Glomerular endothelial cell (primary cell): ENCODE results near the gene LHX3. TPM values are rescaled to one million over a fixed set of nuclear protein-coding genes. Genes with fewer than 3 reads are reported as not detected.

Experiments
- DNase-seq: peaks from one replicate; pipeline ENCODE4 v3.0.0-alpha.2; 2011; ENCODE audit warnings: low read depth, low spot score; ENCODE audit errors: extremely low read depth
- total RNA-seq: library from RNA; depleted of rRNA; stranded (reverse); fragments of >200 nt; gene quantifications from 2 replicates; pipeline ENCODE4 v1.2.3, GENCODE V29; 2015

Gene LHX3
- total RNA-seq, 1 donor from 2014 or later, result not detected

- no peak for DNase-seq
Measured at GRCh38 chr9:136179761-136180160, 25.2 kb downstream of the LHX3 start.

DNA sequence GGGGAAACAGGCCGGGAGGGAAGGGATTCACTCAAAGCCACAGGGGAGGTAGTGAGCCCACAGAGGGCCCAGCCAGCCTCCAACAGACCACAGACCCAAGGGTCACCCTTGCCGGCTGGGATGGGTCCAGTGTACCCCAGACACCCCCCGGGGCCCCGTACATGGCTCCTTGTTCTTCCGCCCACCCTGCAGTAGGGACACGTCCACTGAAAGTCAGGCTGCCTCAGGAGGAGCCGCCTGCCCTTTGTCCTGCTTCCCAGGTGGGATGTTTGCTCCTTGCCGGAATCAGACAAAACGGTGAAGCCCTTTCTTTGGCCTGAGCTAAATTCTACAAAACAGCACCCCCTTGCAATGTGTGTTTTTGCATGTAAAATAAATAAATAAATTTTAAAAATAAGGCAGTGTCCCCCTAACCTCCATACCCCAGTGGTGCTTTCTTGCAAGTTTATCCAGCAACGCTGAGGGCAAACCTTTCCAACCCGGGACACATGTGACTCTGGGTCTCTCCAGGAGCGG lies 25.8 kb downstream of the LHX3 start:
- DNase-seq, result no peak

DNA sequence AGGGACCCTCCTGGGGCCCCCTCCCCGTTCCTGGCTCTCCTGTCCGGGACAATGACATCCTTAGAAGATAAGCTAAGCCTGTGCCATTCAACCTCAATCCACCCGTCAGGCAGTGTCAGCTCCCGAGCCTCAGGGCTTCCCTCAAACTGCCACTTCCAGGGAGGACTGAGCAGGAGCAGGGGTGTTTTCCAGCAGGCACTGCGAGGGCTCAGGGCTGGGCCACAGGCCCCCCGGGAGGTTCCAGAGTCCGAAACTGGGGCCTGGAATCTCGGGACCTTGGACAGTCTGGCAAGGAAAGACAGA lies 26.2 kb downstream of the LHX3 start:
- DNase-seq, result no peak

- DNase-seq, result no peak
Measured at GRCh38 chr9:136178061-136178772, 26.7 kb downstream of the LHX3 start.

DNA sequence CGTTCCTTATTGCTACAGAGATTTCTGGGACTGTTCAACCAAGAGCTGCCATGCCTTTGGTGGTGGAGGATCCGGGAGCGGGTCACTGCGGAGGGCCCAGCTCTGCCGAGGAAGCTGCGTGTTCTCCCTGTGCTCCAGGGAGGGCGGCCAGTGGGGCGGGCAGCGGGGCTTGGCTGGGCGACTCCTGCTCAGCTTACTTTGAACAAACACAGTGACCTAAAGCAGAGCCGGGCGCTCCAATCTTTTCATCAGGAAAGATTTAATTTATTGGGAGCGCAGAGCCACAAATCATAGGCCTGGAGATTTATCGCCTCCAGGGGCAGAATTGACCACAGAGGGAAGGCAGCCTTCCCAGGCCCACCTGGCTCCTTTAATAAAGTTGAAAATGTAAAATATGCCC lies 27.7 kb downstream of the LHX3 start:
- DNase-seq, result no peak

GRCh38 chr9:136175616-136176197 lies 29.2 kb downstream of the LHX3 start:
- no peak for DNase-seq

DNA sequence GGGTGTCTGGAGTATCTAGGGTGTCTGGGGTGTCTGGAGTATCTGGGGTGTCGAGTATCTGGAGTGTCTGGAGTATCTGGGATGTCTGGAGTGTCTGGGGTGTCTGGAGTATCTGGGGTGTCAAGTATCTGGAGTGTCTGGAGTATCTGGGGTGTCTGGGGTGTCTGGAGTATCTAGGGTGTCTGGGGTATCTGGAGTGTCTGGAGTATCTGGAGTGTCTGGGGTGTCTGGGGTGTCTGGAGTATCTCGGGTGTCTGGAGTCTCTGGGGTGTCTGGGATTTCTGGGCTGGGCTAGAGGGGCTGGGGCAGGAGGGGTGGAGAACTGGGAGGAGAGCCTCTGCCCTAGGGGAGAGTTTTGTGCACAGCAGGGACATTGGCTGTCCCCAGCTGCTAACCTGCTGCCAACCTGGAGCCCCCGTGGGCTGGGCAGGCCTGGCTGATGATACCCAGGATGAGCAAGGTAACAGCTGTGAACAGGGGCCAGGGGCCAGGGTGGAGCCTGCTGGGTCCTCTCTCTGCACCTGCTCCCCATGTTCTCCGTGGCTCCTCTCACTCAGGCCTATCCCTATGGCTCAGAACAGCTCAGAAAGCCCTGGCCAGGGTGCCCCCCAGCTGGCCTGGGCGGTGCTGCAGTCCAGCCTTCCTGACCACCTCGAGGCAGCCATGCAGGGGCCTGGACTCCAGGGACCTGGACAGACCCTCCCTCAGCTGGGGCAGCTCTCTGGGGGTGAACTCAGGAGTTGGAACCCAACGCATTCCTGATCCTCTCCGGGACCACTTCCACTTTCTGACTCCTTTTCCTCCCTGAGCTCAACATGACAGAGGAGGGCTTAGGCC lies 29.9 kb downstream of the LHX3 start:
- DNase-seq, result no peak

GRCh38 chr9:136173648-136174290 lies 31.2 kb downstream of the LHX3 start:
- DNase-seq, result no peak

DNA sequence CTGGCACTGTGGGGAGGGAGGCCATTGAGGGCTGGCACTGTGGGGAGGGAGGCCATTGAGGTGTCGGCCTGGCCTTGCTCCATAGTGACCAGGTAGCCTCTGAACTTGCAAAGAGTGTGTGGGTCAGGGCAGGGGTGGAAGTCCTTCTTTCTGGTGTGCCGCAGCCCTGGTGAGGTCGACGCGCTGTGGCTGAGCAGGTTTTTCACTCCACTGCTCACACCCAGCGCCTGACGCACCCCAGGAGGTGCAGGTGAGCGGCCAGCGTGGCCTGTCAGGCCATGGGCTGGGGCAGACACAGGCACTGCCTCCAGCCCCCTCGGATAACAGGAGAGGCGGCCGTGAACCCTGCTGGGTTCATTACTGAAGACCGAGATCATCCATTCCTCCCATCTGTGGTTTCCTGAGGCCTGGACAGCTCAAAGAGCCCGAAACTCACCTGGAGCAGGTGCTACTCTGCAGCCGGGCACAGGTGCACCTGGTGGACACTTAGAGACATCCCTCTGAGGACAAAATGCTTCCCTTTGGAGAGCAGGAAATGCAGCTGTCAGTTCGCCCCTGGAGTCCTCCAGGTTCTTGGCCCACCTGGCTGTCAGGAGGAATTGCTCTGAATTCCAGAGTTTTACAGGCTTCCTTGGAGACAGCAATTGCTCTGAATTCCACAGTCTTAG lies 32.4 kb downstream of the LHX3 start:
- DNase-seq, result no peak

DNA sequence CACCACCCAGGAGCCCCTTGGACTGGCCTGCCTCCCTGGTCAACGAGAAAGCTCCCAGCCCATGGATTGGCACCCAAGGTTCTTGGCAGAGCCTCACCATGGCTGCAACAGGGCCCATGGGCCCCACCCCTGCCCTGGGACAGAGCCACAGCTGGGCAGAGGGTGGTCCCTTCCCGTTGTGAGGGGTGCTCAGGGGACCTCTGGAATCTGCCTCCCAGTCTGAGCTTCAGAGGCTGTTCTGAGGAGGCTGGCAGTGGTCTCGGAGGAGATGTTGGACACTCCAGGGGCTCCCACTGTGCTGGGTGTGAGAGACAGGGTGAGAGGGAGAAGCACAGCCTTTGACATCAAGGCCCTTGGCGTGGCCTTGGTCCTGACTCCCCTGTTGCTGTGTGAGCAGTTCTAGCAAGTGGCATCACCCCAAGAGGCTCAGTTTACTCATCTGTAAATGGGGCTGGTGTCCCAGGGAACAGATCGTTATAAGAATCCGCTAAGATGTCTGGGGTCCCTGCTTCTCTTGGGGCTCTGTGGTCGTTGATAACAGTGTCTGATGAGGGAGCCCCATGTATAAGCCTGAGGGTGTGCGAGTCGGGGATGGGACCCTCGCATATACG lies 33.0 kb downstream of the LHX3 start:
- no peak for DNase-seq

DNA sequence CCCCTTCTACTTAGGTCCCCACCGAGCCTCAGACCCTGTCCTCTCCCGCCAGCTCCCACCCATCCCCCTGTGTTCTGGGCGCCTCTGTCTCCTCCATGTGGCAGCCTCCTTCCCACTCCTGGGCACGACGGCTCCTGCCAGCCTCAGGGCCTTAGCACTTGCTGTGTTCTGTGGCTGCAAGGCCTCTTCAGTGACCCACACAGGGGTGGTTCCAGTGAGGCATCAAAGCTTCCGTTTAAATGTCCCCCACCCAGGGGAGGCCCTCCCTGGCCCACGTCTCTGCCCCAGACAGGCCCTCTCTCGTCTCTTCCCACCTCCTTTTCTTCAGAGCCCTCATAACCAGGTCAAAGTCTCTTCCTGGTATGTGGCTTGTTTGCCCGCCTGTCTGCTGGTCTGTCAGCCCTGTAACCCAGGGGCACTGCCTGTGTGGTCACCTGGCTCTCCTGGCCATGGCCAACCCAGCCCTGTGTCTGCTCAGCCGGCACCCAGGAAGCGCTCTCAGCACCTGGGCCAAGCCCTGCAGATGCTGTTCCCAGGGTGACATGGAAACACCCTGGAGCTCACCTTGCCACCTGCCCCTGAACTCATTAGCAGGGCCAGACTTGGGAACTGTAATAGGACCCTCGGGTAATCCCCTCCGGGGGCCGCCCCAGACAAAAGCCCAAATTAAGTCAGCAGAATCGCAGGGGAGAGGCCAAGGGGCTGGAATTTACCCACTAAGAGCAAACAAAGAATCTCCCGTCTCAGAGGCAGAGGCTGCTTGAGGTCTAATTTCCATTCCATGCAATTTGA lies 33.7 kb downstream of the LHX3 start:
- DNase-seq, result no peak

- DNase-seq, result no peak
Measured at GRCh38 chr9:136170006-136170901, 34.7 kb downstream of the LHX3 start.

GRCh38 chr9:136169495-136169894 lies 35.4 kb downstream of the LHX3 start:
- DNase-seq, result no peak

- no peak for DNase-seq
Measured at GRCh38 chr9:136163248-136163850, 41.6 kb downstream of the LHX3 start.

- no peak for DNase-seq
Measured at GRCh38 chr9:136160995-136161610, 43.8 kb downstream of the LHX3 start.

GRCh38 chr9:136160381-136160841 lies 44.5 kb downstream of the LHX3 start:
- DNase-seq, result no peak

DNA sequence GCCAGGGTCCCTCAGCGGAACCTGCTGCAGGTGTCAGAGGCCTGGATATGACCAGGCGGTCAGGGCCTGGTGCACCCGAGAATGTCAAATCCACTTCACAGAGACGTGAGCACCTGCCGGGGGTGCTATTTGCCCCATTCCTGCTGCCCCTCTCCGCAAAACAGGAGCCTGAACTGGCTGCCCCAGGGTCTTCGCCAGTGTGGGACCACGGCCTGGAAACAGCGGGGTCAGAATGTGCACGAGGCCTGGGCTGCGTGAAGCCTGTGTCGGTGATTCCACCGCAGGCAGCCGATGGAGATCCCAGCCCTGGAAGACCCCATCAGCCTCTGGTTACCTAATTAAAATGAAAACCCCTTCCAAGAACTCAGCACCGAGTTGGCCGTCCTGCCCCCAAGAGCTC lies 45.1 kb downstream of the LHX3 start:
- DNase-seq, result no peak
